HG03139 (cell line): ENCODE measurements around the gene KLHL11.

Source experiments
- ATAC-seq: cut with Tn5 transposase; IDR thresholded peaks from one replicate; pipeline ENCODE4 v1.9.1; 2021; ENCODE audit not compliant: unreplicated experiment

KLHL11 gene

GRCh38 chr17:41864836-41865595, at the start of gene KLHL11:
Gene KLHL11 (minus strand): TSS chr17:41865423. CDS start chr17:41865370, 53 bp downstream.
- ATAC-seq, result peak; percentile 74

- ATAC-seq, result no peak
These were observed 49.8 kb upstream of the KLHL11 start for GRCh38 chr17:41915020-41915419.

- ATAC-seq, result no peak
These were observed 49.1 kb upstream of the KLHL11 start for GRCh38 chr17:41914358-41914766.

GRCh38 chr17:41913798-41914197, 48.6 kb upstream of the KLHL11 start:
- ATAC-seq, result no peak

- ATAC-seq, result no peak
These were observed 47.7 kb upstream of the KLHL11 start for GRCh38 chr17:41912925-41913324.

GRCh38 chr17:41910701-41911391, 45.6 kb upstream of the KLHL11 start:
- no peak for ATAC-seq

GRCh38 chr17:41909088-41909487, 43.9 kb upstream of the KLHL11 start:
- ATAC-seq, result no peak

- no peak for ATAC-seq
These were observed 42.7 kb upstream of the KLHL11 start for GRCh38 chr17:41907633-41908539.

- ATAC-seq, result no peak
These were observed 41.9 kb upstream of the KLHL11 start for GRCh38 chr17:41907185-41907556.

GRCh38 chr17:41906465-41907184, 41.4 kb upstream of the KLHL11 start:
- ATAC-seq, result no peak

- no peak for ATAC-seq
These were observed 39.9 kb upstream of the KLHL11 start for GRCh38 chr17:41905172-41905571.

- ATAC-seq, result no peak
These were observed 39.1 kb upstream of the KLHL11 start for GRCh38 chr17:41904242-41904841.

GRCh38 chr17:41901646-41902045, 36.4 kb upstream of the KLHL11 start:
- ATAC-seq, result no peak

- ATAC-seq, result no peak
These were observed 31.5 kb upstream of the KLHL11 start for GRCh38 chr17:41896726-41897125.

GRCh38 chr17:41895617-41896016, 30.4 kb upstream of the KLHL11 start:
- no peak for ATAC-seq

GRCh38 chr17:41894791-41895331, 29.6 kb upstream of the KLHL11 start:
- ATAC-seq, result no peak

GRCh38 chr17:41893384-41893783, 28.2 kb upstream of the KLHL11 start:
- ATAC-seq, result no peak

GRCh38 chr17:41892021-41892376, 26.8 kb upstream of the KLHL11 start:
- no peak for ATAC-seq

GRCh38 chr17:41891135-41892020, 26.2 kb upstream of the KLHL11 start:
- ATAC-seq, result no peak
